Activated CD8-positive, alpha-beta T cell treated with anti-CD3 and anti-CD28 coated beads, Interleukin-2, amount 10 ng/mL, durations not matched to agents 7 days and 5 days (primary cell): ENCODE results near the gene C12orf43. TPM values are rescaled to one million over a fixed set of nuclear protein-coding genes. Genes with fewer than 3 reads are reported as not detected.

ENCODE experiments used
- ATAC-seq: fragments of 150-1000 bp; cut with Tn5 transposase; one replicate; pipeline ENCODE4 v1.10.0; 2021; ENCODE audit warnings: moderate library complexity
- CTCF ChIA-PET: fragments of 350-600 bp; sonication (Branson Sonifier 250); formaldehyde crosslinking; loops from one replicate; lab custom pipeline; 2021; ENCODE audit warnings: antibody characterized with exemption; lab: Charles Lee
- POLR2A ChIA-PET: fragments of 350-600 bp; sonication (Branson Sonifier 250); formaldehyde crosslinking; loops from one replicate; lab custom pipeline; 2021; ENCODE audit warnings: antibody characterized with exemption; lab: Charles Lee
- DNase-seq: peaks from one replicate; pipeline ENCODE4 v3.0.0-alpha.2; 2020
- H3K27ac Mint-ChIP-seq: one replicate; pipeline ENCODE4 v1.8.0; 2021; ENCODE audit warnings: mild to moderate bottlenecking, mixed read lengths
- H3K27me3 Mint-ChIP-seq: one replicate; pipeline ENCODE4 v1.8.0; 2021; ENCODE audit warnings: low read depth, mixed read lengths
- H3K36me3 Mint-ChIP-seq: one replicate; pipeline ENCODE4 v1.8.0; 2021; ENCODE audit warnings: low read depth, mixed read lengths
- H3K4me1 Mint-ChIP-seq: one replicate; pipeline ENCODE4 v1.8.0; 2021; ENCODE audit warnings: low read depth, mixed read lengths
- H3K4me3 Mint-ChIP-seq: one replicate; pipeline ENCODE4 v1.8.0; 2021; ENCODE audit warnings: mild to moderate bottlenecking, mixed read lengths
- H3K9me3 Mint-ChIP-seq: one replicate; pipeline ENCODE4 v1.8.0; 2022; ENCODE audit warnings: mixed read lengths; ENCODE audit not compliant: insufficient read depth
- total RNA-seq, 2 experiments: library from RNA; stranded (reverse); gene quantifications; one replicate each; pipeline ENCODE4 v1.2.3, GENCODE V29; 2021

C12orf43 gene
- total RNA-seq, 2 experiments from 2014 or later: 19.0 to 23.3 TPM

GRCh38 chr12:121026274-121027045 is 10.2 kb upstream of the C12orf43 start:
- POLR2A ChIA-PET: interaction anchor here (0.8 to 1.7 kb wide), 3 partner anchors 11 to 67 kb away, joined by 3 to 4 read pairs (median 3); no protein-coding TSS in a partner anchor
- Mint-ChIP-seq H3K9me3 (no peaks in the 10 kb centered on the region), H3K4me1 (peaks cover 9% of the 10 kb centered on the region), H3K27me3 (no peaks in the 10 kb centered on the region), H3K4me3 (no peak overlapping the region), H3K36me3 (peaks cover 62% of the 10 kb centered on the region), H3K27ac (no peak overlapping the region)
- CTCF ChIA-PET: interaction anchor here (1.1 to 1.9 kb wide), 2 partner anchors 21 to 34 kb away, joined by 4 to 13 read pairs; no protein-coding TSS in a partner anchor
- DNase-seq (no peak), ATAC-seq (no peak)

GRCh38 chr12:121025442-121026226 is 9.3 kb upstream of the C12orf43 start:
- no peak for DNase-seq
- Mint-ChIP-seq H3K4me1 (peaks cover 6% of the 10 kb centered on the region), H3K9me3 (no peaks in the 10 kb centered on the region), H3K4me3 (no peak overlapping the region), H3K36me3 (peaks cover 58% of the 10 kb centered on the region), H3K27ac (no peak overlapping the region), H3K27me3 (no peaks in the 10 kb centered on the region)
- CTCF ChIA-PET: interaction anchor here (1.1 to 1.9 kb wide), 2 partner anchors 20 to 35 kb away, joined by 4 to 13 read pairs; no protein-coding TSS in a partner anchor
- POLR2A ChIA-PET: interaction anchor here (1.7 kb wide), 1 partner anchor 34 kb away, joined by 4 read pairs; no protein-coding TSS in a partner anchor
- ATAC-seq: no peak

- DNase-seq: no peak
- Mint-ChIP-seq H3K4me1 (peaks cover 4% of the 10 kb centered on the region), H3K27ac (no peak overlapping the region), H3K4me3 (no peak overlapping the region), H3K9me3 (no peaks in the 10 kb centered on the region), H3K27me3 (no peaks in the 10 kb centered on the region), H3K36me3 (peaks cover 64% of the 10 kb centered on the region)
- CTCF ChIA-PET: no interaction called here
- no peak for ATAC-seq
- POLR2A ChIA-PET: interaction anchor here (1.3 kb wide), 1 partner anchor 36 kb away, joined by 3 read pairs; no protein-coding TSS in a partner anchor
Measured at GRCh38 chr12:121023799-121024198, 7.5 kb upstream of the C12orf43 start.

- Mint-ChIP-seq H3K9me3 (no peaks in the 10 kb centered on the region), H3K36me3 (peaks cover 58% of the 10 kb centered on the region), H3K4me3 (no peak overlapping the region), H3K27ac (no peak overlapping the region), H3K27me3 (no peaks in the 10 kb centered on the region), H3K4me1 (no peaks in the 10 kb centered on the region)
- CTCF ChIA-PET: no interaction called here
- no peak for ATAC-seq
- no peak for DNase-seq
- POLR2A ChIA-PET: interaction anchor here (1.3 kb wide), 1 partner anchor 37 kb away, joined by 3 read pairs; no protein-coding TSS in a partner anchor
Measured at GRCh38 chr12:121022713-121023112, 6.4 kb upstream of the C12orf43 start.

GRCh38 chr12:121021754-121022153 is 5.5 kb upstream of the C12orf43 start:
- CTCF ChIA-PET: no interaction called here
- H3K9me3 Mint-ChIP-seq: no peaks in the 10 kb centered on the region
- peaks cover 48% of the 10 kb centered on the region for H3K36me3 Mint-ChIP-seq

GRCh38 chr12:121018860-121019617 is 2.8 kb upstream of the C12orf43 start:
- Mint-ChIP-seq H3K27ac (no peak overlapping the region), H3K27me3 (no peaks in the 10 kb centered on the region), H3K9me3 (no peaks in the 10 kb centered on the region), H3K4me1 (peaks cover 18% of the 10 kb centered on the region), H3K4me3 (no peak overlapping the region), H3K36me3 (peaks cover 29% of the 10 kb centered on the region)
- ATAC-seq (no peak), DNase-seq (no peak)
- CTCF ChIA-PET: interaction anchor here (1.5 kb wide), 1 partner anchor 40 kb away, joined by 5 read pairs; no protein-coding TSS in a partner anchor
- POLR2A ChIA-PET: interaction anchor here (0.6 kb wide), 1 partner anchor 1204 kb away, joined by 4 read pairs; no protein-coding TSS in a partner anchor

More at GRCh38 chr12:121021754-121022153, 5.5 kb upstream of the C12orf43 start:
- Mint-ChIP-seq H3K27ac (no peak overlapping the region), H3K4me1 (no peaks in the 10 kb centered on the region), H3K4me3 (no peak overlapping the region), H3K27me3 (no peaks in the 10 kb centered on the region)
- no peak for ATAC-seq
- no peak for DNase-seq
- POLR2A ChIA-PET: interaction anchor here (1.3 kb wide), 1 partner anchor 38 kb away, joined by 3 read pairs; no protein-coding TSS in a partner anchor

- POLR2A ChIA-PET: interaction anchor here (0.5 kb wide), 1 partner anchor 111 kb away, joined by 4 read pairs; no protein-coding TSS in a partner anchor
- CTCF ChIA-PET: interaction anchor here (0.7 to 1.5 kb wide), 4 partner anchors 13 to 41 kb away, joined by 3 to 5 read pairs (median 4); partner anchors contain the start of gene OASL
Measured at GRCh38 chr12:121017966-121018491, 1.7 kb upstream of the C12orf43 start.

GRCh38 chr12:121013715-121014114 is 2.6 kb downstream of the C12orf43 start:
- POLR2A ChIA-PET: interaction anchor here (0.6 kb wide), 1 partner anchor 10 kb away, joined by 3 read pairs; no protein-coding TSS in a partner anchor
- peaks cover 21% of the 10 kb centered on the region for H3K4me1 Mint-ChIP-seq
- CTCF ChIA-PET: interaction anchor here (0.8 to 1.2 kb wide), 2 partner anchors 29 to 365 kb away, joined by 3 read pairs; no protein-coding TSS in a partner anchor
- peaks cover 22% of the 10 kb centered on the region for H3K36me3 Mint-ChIP-seq
- no peaks in the 10 kb centered on the region for H3K27me3 Mint-ChIP-seq
- ATAC-seq (no peak), DNase-seq (no peak)
- no peak overlapping the region for H3K27ac Mint-ChIP-seq
- H3K4me3 Mint-ChIP-seq: no peak overlapping the region
- no peaks in the 10 kb centered on the region for H3K9me3 Mint-ChIP-seq

More at GRCh38 chr12:121017966-121018491, 1.7 kb upstream of the C12orf43 start:
- Mint-ChIP-seq H3K27me3 (no peaks in the 10 kb centered on the region), H3K4me1 (peaks cover 21% of the 10 kb centered on the region), H3K27ac (no peak overlapping the region), H3K36me3 (peaks cover 24% of the 10 kb centered on the region), H3K9me3 (no peaks in the 10 kb centered on the region), H3K4me3 (no peak overlapping the region)
- DNase-seq (no peak), ATAC-seq (no peak)

GRCh38 chr12:121011820-121012219 is 4.5 kb downstream of the C12orf43 start:
- Mint-ChIP-seq H3K4me3 (no peak overlapping the region), H3K27me3 (no peaks in the 10 kb centered on the region), H3K9me3 (no peaks in the 10 kb centered on the region), H3K36me3 (peaks cover 33% of the 10 kb centered on the region), H3K27ac (no peak overlapping the region), H3K4me1 (peaks cover 21% of the 10 kb centered on the region)
- CTCF ChIA-PET: interaction anchor here (2.5 kb wide), 1 partner anchor 48 kb away, joined by 9 read pairs; no protein-coding TSS in a partner anchor
- no peak for DNase-seq
- POLR2A ChIA-PET: no interaction called here
- no peak for ATAC-seq

- no peaks in the 10 kb centered on the region for H3K27me3 Mint-ChIP-seq
- no peaks in the 10 kb centered on the region for H3K9me3 Mint-ChIP-seq
- H3K4me3 Mint-ChIP-seq: no peak overlapping the region
- CTCF ChIA-PET: interaction anchor here (0.5 to 2.5 kb wide), 3 partner anchors 9 to 407 kb away, joined by 3 to 9 read pairs (median 4); no protein-coding TSS in a partner anchor
- H3K36me3 Mint-ChIP-seq: peaks cover 34% of the 10 kb centered on the region
- no peak overlapping the region for H3K27ac Mint-ChIP-seq
- no peak for DNase-seq
- POLR2A ChIA-PET: interaction anchor here (1.1 kb wide), 1 partner anchor 49 kb away, joined by 4 read pairs; no protein-coding TSS in a partner anchor
- peaks cover 15% of the 10 kb centered on the region for H3K4me1 Mint-ChIP-seq
- no peak for ATAC-seq
Measured at GRCh38 chr12:121010860-121011259, 5.4 kb downstream of the C12orf43 start.
